ENCODE results near the gene TCF25.

TCF25 gene

GRCh38 chr16:89847051-89847939 lies 26.1 kb upstream of the TCF25 start:
- Histone ChIP-seq H3K36me3 (ENCODE audit: control insufficient read depth in 2 of 2, insufficient read depth in 2 of 2, low read length in 2 of 2) (peaks cover 0 to 4% of the 10 kb centered on the region in 2 donors), H3K4me1 (ENCODE audit: control insufficient read depth in 2 of 2, insufficient read depth in 2 of 2, low read length in 2 of 2) (peaks cover 16 to 17% of the 10 kb centered on the region in 2 donors), H3K27ac (ENCODE audit: low read depth in 2 of 2, low read length in 2 of 2) (peak overlapping the region; percentile 85 to 87), H3K9ac (ENCODE audit: low read depth in 1 of 2, low read length in 2 of 2) (peak overlapping the region; percentile 56 to 75), H3K27me3 (ENCODE audit: control insufficient read depth in 2 of 2, insufficient read depth in 2 of 2, low read length in 2 of 2) (no peaks in the 10 kb centered on the region), H3K4me3 (ENCODE audit: low read length in 2 of 2) (peak overlapping the region in 1 of 2 donors; percentile 31), H3K9me3 (ENCODE audit: control insufficient read depth in 2 of 2, low read length in 2 of 2) (no peaks in the 10 kb centered on the region)

- peaks cover 16 to 19% of the 10 kb centered on the region in 2 donors for H3K4me1 ChIP-seq (ENCODE audit: control insufficient read depth in 2 of 2, insufficient read depth in 2 of 2, low read length in 2 of 2)
- H3K27ac ChIP-seq (ENCODE audit: low read depth in 2 of 2, low read length in 2 of 2), result peak overlapping the region; percentile 85 to 87
- no peaks in the 10 kb centered on the region for H3K9me3 ChIP-seq (ENCODE audit: control insufficient read depth in 2 of 2, low read length in 2 of 2)
- peak overlapping the region; percentile 56 to 75 for H3K9ac ChIP-seq (ENCODE audit: low read depth in 1 of 2, low read length in 2 of 2)
- H3K27me3 ChIP-seq (ENCODE audit: control insufficient read depth in 2 of 2, insufficient read depth in 2 of 2, low read length in 2 of 2), result no peaks in the 10 kb centered on the region
- peak overlapping the region in 1 of 2 donors; percentile 31 for H3K4me3 ChIP-seq (ENCODE audit: low read length in 2 of 2)
- H3K36me3 ChIP-seq (ENCODE audit: control insufficient read depth in 2 of 2, insufficient read depth in 2 of 2, low read length in 2 of 2), result peaks cover 0 to 4% of the 10 kb centered on the region in 2 donors
Observed at GRCh38 chr16:89847940-89848297, 25.5 kb upstream of the TCF25 start.

GRCh38 chr16:89848974-89849373 lies 24.4 kb upstream of the TCF25 start:
- Histone ChIP-seq H3K4me3 (ENCODE audit: low read length in 2 of 2) (no peak overlapping the region), H3K36me3 (ENCODE audit: control insufficient read depth in 2 of 2, insufficient read depth in 2 of 2, low read length in 2 of 2) (peaks cover 1 to 4% of the 10 kb centered on the region in 2 donors), H3K4me1 (ENCODE audit: control insufficient read depth in 2 of 2, insufficient read depth in 2 of 2, low read length in 2 of 2) (peaks cover 24 to 29% of the 10 kb centered on the region in 2 donors), H3K9me3 (ENCODE audit: control insufficient read depth in 2 of 2, low read length in 2 of 2) (no peaks in the 10 kb centered on the region), H3K27me3 (ENCODE audit: control insufficient read depth in 2 of 2, insufficient read depth in 2 of 2, low read length in 2 of 2) (no peaks in the 10 kb centered on the region), H3K27ac (ENCODE audit: low read depth in 2 of 2, low read length in 2 of 2) (no peak overlapping the region), H3K9ac (ENCODE audit: low read depth in 1 of 2, low read length in 2 of 2) (no peak overlapping the region)

GRCh38 chr16:89853306-89853993 lies 19.9 kb upstream of the TCF25 start:
- Histone ChIP-seq H3K9me3 (ENCODE audit: control insufficient read depth in 2 of 2, low read length in 2 of 2) (no peaks in the 10 kb centered on the region), H3K4me1 (ENCODE audit: control insufficient read depth in 2 of 2, insufficient read depth in 2 of 2, low read length in 2 of 2) (peaks cover 9 to 15% of the 10 kb centered on the region in 2 donors), H3K27ac (ENCODE audit: low read depth in 2 of 2, low read length in 2 of 2) (peak overlapping the region; percentile 66 to 78), H3K36me3 (ENCODE audit: control insufficient read depth in 2 of 2, insufficient read depth in 2 of 2, low read length in 2 of 2) (peaks cover 11 to 15% of the 10 kb centered on the region in 2 donors), H3K27me3 (ENCODE audit: control insufficient read depth in 2 of 2, insufficient read depth in 2 of 2, low read length in 2 of 2) (no peaks in the 10 kb centered on the region), H3K9ac (ENCODE audit: low read depth in 1 of 2, low read length in 2 of 2) (peak overlapping the region; percentile 52 to 60), H3K4me3 (ENCODE audit: low read length in 2 of 2) (peak overlapping the region in 1 of 2 donors; percentile 40)

GRCh38 chr16:89855301-89855945 lies 18.0 kb upstream of the TCF25 start:
- Histone ChIP-seq H3K4me1 (ENCODE audit: control insufficient read depth in 2 of 2, insufficient read depth in 2 of 2, low read length in 2 of 2) (peaks cover 9 to 15% of the 10 kb centered on the region in 2 donors), H3K9ac (ENCODE audit: low read depth in 1 of 2, low read length in 2 of 2) (no peak overlapping the region), H3K9me3 (ENCODE audit: control insufficient read depth in 2 of 2, low read length in 2 of 2) (no peaks in the 10 kb centered on the region), H3K27me3 (ENCODE audit: control insufficient read depth in 2 of 2, insufficient read depth in 2 of 2, low read length in 2 of 2) (no peaks in the 10 kb centered on the region), H3K27ac (ENCODE audit: low read depth in 2 of 2, low read length in 2 of 2) (no peak overlapping the region), H3K36me3 (ENCODE audit: control insufficient read depth in 2 of 2, insufficient read depth in 2 of 2, low read length in 2 of 2) (peaks cover 9 to 20% of the 10 kb centered on the region in 2 donors), H3K4me3 (ENCODE audit: low read length in 2 of 2) (no peak overlapping the region)

GRCh38 chr16:89855986-89856385 lies 17.4 kb upstream of the TCF25 start:
- Histone ChIP-seq H3K9me3 (ENCODE audit: control insufficient read depth in 2 of 2, low read length in 2 of 2) (no peaks in the 10 kb centered on the region), H3K9ac (ENCODE audit: low read depth in 1 of 2, low read length in 2 of 2) (no peak overlapping the region), H3K4me1 (ENCODE audit: control insufficient read depth in 2 of 2, insufficient read depth in 2 of 2, low read length in 2 of 2) (peaks cover 9 to 15% of the 10 kb centered on the region in 2 donors), H3K4me3 (ENCODE audit: low read length in 2 of 2) (no peak overlapping the region), H3K27ac (ENCODE audit: low read depth in 2 of 2, low read length in 2 of 2) (no peak overlapping the region), H3K27me3 (ENCODE audit: control insufficient read depth in 2 of 2, insufficient read depth in 2 of 2, low read length in 2 of 2) (no peaks in the 10 kb centered on the region), H3K36me3 (ENCODE audit: control insufficient read depth in 2 of 2, insufficient read depth in 2 of 2, low read length in 2 of 2) (peaks cover 11 to 21% of the 10 kb centered on the region in 2 donors)

- peaks cover 26 to 40% of the 10 kb centered on the region in 2 donors for H3K36me3 ChIP-seq (ENCODE audit: control insufficient read depth in 2 of 2, insufficient read depth in 2 of 2, low read length in 2 of 2)
- no peak overlapping the region for H3K4me3 ChIP-seq (ENCODE audit: low read length in 2 of 2)
- no peaks in the 10 kb centered on the region for H3K9me3 ChIP-seq (ENCODE audit: control insufficient read depth in 2 of 2, low read length in 2 of 2)
- no peak overlapping the region for H3K27ac ChIP-seq (ENCODE audit: low read depth in 2 of 2, low read length in 2 of 2)
- peaks cover 8 to 14% of the 10 kb centered on the region in 2 donors for H3K4me1 ChIP-seq (ENCODE audit: control insufficient read depth in 2 of 2, insufficient read depth in 2 of 2, low read length in 2 of 2)
- no peaks in the 10 kb centered on the region for H3K27me3 ChIP-seq (ENCODE audit: control insufficient read depth in 2 of 2, insufficient read depth in 2 of 2, low read length in 2 of 2)
- H3K9ac ChIP-seq (ENCODE audit: low read depth in 1 of 2, low read length in 2 of 2), result no peak overlapping the region
Observed at GRCh38 chr16:89858973-89859614, 14.3 kb upstream of the TCF25 start.

GRCh38 chr16:89859615-89860007 lies 13.8 kb upstream of the TCF25 start:
- no peaks in the 10 kb centered on the region for H3K27me3 ChIP-seq (ENCODE audit: control insufficient read depth in 2 of 2, insufficient read depth in 2 of 2, low read length in 2 of 2)
- peaks cover 23 to 35% of the 10 kb centered on the region in 2 donors for H3K36me3 ChIP-seq (ENCODE audit: control insufficient read depth in 2 of 2, insufficient read depth in 2 of 2, low read length in 2 of 2)
- no peak overlapping the region for H3K4me3 ChIP-seq (ENCODE audit: low read length in 2 of 2)
- H3K27ac ChIP-seq (ENCODE audit: low read depth in 2 of 2, low read length in 2 of 2), result no peak overlapping the region
- H3K9me3 ChIP-seq (ENCODE audit: control insufficient read depth in 2 of 2, low read length in 2 of 2), result no peaks in the 10 kb centered on the region
- H3K4me1 ChIP-seq (ENCODE audit: control insufficient read depth in 2 of 2, insufficient read depth in 2 of 2, low read length in 2 of 2), result peaks cover 11 to 19% of the 10 kb centered on the region in 2 donors
- H3K9ac ChIP-seq (ENCODE audit: low read depth in 1 of 2, low read length in 2 of 2), result no peak overlapping the region

- H3K27ac ChIP-seq (ENCODE audit: low read depth in 2 of 2, low read length in 2 of 2), result no peak overlapping the region
- no peak overlapping the region for H3K4me3 ChIP-seq (ENCODE audit: low read length in 2 of 2)
- H3K36me3 ChIP-seq (ENCODE audit: control insufficient read depth in 2 of 2, insufficient read depth in 2 of 2, low read length in 2 of 2), result peaks cover 20 to 33% of the 10 kb centered on the region in 2 donors
- H3K9me3 ChIP-seq (ENCODE audit: control insufficient read depth in 2 of 2, low read length in 2 of 2), result no peaks in the 10 kb centered on the region
- H3K27me3 ChIP-seq (ENCODE audit: control insufficient read depth in 2 of 2, insufficient read depth in 2 of 2, low read length in 2 of 2), result no peaks in the 10 kb centered on the region
- H3K4me1 ChIP-seq (ENCODE audit: control insufficient read depth in 2 of 2, insufficient read depth in 2 of 2, low read length in 2 of 2), result peaks cover 12 to 19% of the 10 kb centered on the region in 2 donors
- H3K9ac ChIP-seq (ENCODE audit: low read depth in 1 of 2, low read length in 2 of 2), result no peak overlapping the region
Observed at GRCh38 chr16:89860747-89861304, 12.6 kb upstream of the TCF25 start.

Measured in mucosa of rectum (tissue), 2 donors.